Activated CD8-positive, alpha-beta memory T cell treated with anti-CD3 and anti-CD28 coated beads for 24 hours (primary cell): ENCODE results near the gene GCNA.

ENCODE experiments used
- DNase-seq: peaks from one replicate; pipeline ENCODE4 v3.0.0-alpha.2; 2020

Gene GCNA

GRCh38 chrX:71616672-71617529 is 38.7 kb downstream of the GCNA start:
- peak; percentile 77 for DNase-seq

- no peak for DNase-seq
These were observed 39.5 kb downstream of the GCNA start for GRCh38 chrX:71617742-71618141.

- DNase-seq, result peak; percentile 85
These were observed 40.1 kb downstream of the GCNA start, which contains the start of gene CXCR3 for GRCh38 chrX:71618303-71618721. Gene CXCR3 (minus strand): TSS chrX:71618511. CDS start chrX:71618449, 62 bp downstream.

DNA sequence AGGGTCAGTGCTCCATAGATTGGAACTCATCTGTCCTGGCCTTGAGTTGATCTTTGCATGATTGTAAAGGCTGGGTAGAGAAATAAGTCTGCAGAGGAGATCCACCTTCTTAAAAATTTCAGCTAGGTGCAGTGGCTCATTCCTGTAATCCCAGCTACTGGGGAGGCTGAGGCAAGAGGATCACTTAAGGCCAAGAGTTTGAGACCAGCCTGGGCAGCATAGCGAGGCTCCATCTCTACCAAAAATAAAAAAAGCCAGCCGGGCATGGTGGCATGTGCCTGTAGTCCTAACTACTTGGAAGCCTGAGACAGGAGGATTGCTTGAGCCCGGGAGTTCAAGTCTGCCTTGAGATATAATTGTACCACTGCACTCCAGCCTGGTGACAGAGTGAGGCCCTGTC is 40.5 kb downstream of the GCNA start:
- no peak for DNase-seq

GRCh38 chrX:71619193-71619592 is 41.0 kb downstream of the GCNA start:
- DNase-seq, result peak; percentile 78

DNA sequence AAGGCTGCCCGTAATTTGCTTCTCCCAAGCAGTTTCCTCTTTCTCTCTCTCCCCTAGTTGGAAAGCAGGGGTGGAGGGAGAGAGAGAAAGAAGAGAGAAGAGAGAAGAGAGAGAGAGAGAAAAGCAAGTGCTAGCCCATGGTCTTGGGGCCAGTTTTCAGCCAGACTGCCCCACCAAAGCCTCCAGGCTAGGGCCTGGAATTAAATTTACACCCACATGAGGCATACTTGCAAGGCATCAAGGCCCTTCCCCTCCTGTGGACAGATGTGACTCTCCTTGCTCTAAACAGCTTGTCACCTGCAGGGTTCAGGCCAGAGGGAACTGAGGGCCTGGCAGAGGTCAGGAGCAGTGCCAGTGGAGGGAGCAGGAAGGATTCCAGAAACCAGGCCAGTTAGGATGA is 41.7 kb downstream of the GCNA start:
- no peak for DNase-seq

DNA sequence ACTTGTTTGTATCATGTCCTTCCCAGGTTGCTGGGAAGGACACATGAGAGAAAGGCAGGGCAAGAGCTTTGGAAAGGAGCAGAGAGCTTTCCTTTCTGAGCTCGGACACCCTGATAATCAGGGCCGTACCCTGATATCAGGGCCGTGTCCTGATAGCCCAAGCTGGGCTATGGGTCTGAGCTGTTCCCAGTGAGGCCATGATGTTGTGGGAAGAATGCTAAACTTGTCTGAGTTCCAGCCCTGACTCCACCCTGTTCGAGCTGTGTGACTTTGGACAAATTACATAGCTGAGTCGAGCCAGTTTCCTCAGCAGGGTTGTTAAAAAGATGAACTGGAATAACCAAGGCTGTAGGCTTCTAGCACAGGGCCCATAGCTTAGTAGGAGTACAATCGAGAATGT is 43.4 kb downstream of the GCNA start:
- DNase-seq, result no peak

DNA sequence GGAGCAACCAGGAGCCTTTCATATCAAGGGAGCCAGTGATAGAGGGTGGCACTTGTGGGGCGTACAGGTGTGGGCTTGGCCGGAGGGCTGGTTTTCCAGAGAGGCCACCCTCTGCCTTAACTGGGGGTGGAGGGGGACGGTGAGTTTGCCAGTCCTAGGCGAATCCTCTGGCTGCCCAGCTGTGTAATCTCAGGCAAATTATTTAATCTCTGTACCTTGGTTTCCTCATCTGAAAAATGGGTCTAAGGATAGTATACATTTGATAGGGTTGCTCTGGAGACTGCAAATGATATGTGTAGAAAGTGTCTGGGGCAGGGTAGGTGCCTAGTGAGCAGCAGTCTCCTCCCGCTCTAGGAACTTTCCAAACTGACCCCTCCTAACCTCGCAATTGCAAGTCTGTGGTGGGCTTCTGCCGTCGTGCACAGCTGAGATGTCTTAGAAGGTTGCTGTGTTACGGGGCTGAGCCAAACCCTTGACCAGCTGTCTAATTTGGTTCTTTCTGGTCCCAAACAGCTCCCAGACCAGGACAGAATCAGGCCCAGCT is 43.9 kb downstream of the GCNA start:
- DNase-seq, result no peak

GRCh38 chrX:71622576-71623450 is 44.6 kb downstream of the GCNA start:
- peak; percentile 85 for DNase-seq

DNA sequence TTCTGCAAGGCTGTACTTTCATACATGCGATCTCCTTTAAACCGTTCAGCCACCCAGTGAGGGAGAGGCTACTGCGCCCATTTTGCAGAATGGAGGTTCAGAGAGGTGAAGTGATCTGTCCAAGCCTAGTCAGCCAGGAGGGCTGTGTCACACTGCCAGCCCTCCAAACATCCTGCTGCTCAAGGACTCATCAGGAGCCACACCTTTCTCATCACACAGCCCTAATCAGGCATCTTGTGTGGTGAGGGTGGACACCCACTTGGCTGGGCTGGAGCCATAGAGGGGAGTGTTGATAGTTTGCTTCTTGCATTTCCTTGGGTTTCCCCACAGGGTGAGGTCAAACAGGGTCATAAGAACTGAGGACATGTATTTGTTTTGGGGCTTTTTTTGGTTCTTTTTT is 45.5 kb downstream of the GCNA start:
- DNase-seq, result peak; percentile 69

DNA sequence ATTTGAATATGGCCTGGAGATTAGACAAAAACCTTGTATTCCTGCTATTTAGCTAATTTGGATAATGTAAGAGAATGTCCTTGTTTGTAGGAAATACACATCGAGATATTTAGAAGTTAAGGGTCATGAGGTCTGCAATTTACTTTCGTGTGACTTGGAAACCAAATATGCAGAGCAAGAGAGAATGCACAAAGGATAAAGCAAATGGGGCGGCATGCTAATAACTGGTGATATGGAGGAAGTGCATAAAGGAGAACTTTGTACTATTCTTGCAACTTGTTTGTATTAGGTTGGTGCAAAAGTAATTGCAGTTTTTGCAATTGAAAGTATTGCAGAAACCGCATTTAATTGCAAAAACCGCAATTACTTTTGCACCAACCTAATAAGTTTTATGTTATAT is 47.2 kb downstream of the GCNA start:
- DNase-seq, result no peak

GRCh38 chrX:71626576-71626975 is 48.3 kb downstream of the GCNA start:
- DNase-seq, result no peak

- no peak for DNase-seq
These were observed 49.6 kb downstream of the GCNA start for GRCh38 chrX:71627588-71628404.

- DNase-seq, result no peak
These were observed 51.2 kb downstream of the GCNA start for GRCh38 chrX:71629467-71629866.

DNA sequence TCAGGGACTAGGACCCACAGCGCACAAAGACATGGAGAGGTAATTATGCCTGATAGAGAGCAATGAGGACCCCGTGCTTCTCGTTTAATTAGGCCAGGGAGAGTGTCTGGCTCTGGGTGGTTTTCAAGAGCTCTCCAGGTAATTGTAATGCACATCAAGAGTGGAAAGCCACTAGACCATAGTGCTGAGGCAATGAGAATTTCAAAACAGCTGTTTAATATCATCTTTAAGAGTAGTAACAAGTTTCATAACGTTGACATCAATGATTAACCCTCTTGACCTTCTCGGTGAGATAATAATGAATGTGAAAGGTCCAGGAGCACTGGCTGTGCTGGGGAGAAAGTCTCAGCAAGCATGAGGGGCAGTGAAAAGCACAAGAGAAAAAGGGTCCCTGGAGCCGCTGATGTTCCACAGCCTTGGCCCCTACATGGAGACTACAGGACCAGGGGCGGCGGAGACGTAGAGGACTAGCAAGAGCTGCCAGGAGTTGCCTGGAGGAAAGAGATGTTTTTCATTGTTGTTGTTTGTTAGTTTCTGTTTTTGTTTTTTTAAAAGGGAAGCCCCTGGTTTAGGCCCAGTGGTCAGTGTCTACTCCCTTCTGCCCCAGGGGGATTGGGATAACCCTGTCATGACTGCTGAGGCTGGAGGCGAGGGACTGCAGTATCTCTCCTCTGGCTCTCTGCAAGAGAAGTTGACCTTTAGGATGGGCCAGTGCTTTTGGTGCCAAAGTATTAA is 54.9 kb downstream of the GCNA start:
- DNase-seq, result no peak

DNA sequence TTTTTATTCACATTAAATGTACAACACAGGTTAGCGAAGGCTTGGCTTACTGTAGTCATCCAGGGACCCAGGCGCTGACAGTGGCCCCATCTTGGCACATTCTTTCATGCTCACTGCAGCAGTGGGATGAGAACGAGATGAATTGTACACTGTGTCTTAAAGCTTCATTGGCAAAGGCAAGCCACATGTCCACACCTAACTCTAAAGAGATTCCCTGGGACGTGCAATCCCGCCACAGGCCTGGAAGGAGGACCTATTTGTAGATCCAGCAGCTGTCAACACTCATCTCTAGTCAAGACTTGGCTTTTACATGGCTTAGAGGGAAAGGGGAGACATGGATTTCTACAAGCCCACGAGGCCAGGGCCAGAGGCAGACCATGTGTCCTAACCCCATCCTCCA is 56.1 kb downstream of the GCNA start:
- no peak for DNase-seq

DNA sequence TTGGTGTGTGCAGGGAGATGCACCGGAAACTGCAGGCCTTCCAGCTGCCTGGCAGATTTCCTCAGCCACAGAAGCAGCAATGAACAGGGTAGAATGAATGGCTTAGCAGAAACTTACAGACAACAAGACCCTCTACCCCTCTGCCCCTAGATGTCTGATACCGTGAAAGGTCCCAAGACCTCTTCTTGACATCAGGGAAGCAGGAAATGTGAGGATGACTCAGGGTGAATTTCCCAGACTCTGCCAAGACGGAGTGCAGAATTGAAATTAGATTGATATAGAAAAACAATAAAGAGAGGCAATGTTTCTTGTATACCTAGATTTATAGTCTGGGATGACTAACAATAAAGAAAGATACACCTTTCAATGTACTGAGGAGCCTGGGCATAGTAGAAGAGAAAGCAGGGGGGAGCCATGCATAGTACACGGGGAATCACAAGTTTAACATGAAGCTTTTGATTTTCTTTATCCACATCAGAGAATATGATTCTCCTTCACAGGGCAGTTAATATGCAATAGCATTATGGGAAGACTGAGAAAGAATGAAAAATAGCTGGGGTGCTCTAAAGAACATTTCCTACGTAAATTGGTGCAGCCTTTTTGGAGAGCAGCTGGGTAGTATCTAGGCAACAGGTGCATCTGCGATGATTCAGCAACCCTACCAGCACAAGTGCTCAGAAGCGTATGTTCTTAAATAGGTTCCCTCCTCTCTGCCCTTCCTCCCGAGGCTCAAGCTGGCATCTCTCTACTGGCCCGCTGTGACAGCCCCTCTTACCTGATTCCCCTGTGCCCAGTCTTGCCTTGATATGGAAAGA is 58.4 kb downstream of the GCNA start:
- DNase-seq, result no peak

- no peak for DNase-seq
These were observed 59.0 kb downstream of the GCNA start for GRCh38 chrX:71637253-71637618.

GRCh38 chrX:71637848-71638247 is 59.6 kb downstream of the GCNA start:
- no peak for DNase-seq

GRCh38 chrX:71638409-71638808 is 60.2 kb downstream of the GCNA start:
- no peak for DNase-seq

GRCh38 chrX:71640002-71640401 is 61.8 kb downstream of the GCNA start:
- DNase-seq, result no peak
